Cerebellar nuclear complex (tissue), 1 donor: Measurements from ENCODE around the gene PIK3R5.

Experiments
- DNase-seq, 2 experiments: peaks; one replicate each; lab custom pipeline; 2025; lab: John Stamatoyannopoulos, UW

Gene PIK3R5

DNA sequence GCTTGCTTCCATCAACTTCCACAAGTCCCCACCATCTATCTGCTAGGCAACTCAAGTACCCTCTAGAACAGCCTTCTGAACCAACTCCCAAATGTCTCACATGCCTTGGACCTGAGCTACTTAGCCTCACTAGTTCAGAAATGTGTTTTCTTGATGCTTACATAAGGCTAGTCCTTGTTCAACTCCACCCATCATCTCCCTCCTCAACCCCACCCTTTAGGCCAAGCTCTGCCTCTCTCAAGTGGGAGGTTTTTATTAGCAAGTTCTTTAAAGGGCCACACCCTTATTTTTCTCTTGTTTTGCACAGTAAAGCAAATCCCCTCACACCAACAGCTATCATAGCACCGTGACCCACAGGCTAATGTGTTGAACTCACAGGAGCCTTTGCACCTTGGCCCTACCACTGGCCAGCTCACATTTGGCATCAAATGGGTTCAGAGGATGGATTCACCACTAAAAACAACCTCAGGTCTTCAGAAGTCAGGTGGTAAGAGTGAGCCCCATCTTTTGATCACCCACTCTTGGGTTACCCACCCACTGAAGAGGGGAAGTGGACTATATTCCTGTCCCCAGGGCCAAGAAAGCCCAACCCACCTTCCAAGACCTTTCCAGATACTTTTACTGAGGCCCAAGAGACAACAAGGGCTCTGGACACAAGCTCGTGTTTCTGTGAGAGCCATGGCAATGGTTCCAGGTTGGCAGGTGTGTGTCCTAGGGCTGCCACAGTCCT is 12.2 kb downstream of the PIK3R5 start:
- no peak for DNase-seq

DNA sequence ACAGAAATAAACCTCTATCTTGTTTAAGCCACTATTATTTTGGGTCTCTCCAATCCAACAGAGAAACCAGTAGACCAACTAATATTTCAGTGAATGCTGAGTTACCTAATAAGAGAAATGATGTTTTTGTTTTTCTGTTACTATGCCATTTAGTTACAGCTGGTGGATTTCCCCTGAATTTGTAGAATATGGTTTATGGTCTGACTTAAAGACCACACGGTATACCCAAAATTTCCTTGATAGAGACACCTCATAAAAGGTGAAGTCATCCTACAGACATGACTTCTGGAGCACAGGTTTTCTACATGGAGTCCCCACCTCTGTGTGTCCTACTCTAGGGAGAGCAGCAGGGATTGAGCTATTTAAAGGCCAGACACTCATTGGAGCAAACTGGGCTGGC is 13.3 kb downstream of the PIK3R5 start:
- DNase-seq = no peak

DNA sequence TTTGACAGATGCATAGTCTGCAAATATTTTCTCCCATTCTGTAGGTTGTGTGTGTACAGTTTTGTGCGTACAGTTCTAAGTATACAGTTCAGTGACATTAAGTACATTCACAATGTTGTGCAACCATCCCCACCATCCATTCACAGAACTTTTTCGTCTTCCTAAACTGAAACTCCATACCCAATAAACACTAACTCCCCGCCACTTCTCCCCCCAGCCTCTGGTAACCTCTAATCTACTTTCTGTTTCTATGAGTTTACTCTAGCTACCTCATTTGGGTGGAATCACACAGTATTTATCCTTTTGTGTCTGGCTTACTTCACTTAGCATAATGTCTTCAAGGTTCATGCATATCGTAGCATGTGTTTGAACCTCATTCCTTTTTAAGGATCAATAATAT is 14.3 kb downstream of the PIK3R5 start:
- DNase-seq = no peak

DNA sequence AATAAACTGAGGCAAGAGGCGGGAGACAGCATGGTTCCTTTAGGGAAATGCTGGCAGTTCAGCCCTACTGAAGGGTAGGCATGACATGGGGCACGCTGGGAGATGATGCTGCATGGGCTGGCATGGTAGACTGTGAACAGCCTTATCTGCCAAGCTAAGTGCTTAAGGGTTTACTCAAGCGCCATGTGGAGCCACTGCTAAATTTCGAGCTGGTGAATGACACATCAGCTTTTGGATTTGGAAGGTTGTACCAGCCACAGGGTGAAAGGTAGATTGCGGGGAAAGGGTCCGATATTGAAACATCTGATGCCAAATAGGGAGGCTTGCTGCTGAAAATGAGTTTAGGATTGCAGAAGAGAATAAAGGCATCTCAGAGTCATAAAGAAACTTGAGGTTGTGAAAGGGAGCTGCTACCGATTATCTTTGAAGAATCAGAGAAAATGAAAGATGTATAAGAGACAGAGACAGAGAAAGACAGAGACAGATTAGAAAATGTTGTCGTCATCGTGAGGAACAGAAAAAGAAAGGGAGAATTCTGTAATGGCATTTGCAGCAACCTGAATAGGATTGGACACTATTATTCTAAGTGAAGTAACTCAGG is 16.3 kb downstream of the PIK3R5 start:
- no peak for DNase-seq

DNA sequence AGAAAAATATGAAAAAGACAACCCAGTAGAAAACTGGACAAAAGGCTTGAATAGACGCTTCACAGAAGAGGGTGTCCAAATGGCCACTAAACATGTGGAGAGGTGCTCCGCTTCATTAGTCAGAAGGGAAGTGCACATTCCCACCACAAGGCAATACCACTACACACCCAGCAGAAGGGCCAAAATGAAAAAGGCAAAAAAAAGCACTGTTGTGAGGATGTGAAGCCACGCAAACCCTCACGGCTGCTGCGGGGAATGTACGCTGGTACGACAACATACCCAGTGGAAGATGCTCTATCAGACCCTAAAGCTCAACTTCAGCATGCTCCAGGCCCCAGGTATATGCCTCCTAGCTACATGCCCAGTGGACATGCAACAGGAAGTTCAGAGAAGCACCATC is 17.0 kb downstream of the PIK3R5 start:
- no peak for DNase-seq

DNA sequence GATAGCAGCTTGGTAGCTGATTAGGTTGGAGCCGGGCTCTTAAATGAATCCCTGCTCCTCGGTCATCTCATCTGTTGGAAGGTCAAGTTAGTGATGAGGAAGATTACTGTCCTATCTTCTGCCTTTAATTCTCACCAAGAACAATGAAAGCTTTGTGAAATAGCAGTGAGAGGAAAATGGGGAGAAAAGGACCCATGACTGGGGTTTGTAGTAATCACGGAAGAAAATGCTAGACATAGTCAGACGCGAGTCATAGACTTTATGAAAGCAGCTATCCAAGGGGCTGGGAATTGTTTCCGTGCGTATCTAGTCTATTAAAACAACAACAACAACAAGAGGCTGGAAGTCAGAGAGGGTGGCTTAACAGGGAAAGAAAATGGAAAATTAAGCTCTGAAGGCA is 18.3 kb downstream of the PIK3R5 start:
- no peak for DNase-seq

DNA sequence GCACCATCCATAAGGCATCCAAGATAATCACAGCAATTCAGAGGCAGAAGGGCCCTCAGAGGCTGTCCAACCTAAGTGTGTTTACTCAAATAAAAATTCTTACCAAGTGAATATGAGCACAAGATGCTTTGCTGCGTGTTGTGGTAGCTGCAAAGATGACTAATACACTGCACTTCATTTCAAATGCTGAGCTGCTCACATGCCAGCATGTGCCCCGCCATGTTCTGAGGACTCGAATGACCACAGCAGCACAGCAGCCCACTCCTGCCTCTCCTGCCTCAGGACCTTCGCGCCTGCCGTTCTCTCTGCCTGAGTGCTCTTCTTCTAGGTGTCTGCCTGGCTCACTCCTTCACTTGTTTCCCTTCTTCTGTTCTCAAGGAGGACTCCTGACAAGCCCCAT is 19.0 kb downstream of the PIK3R5 start:
- DNase-seq = no peak

DNA sequence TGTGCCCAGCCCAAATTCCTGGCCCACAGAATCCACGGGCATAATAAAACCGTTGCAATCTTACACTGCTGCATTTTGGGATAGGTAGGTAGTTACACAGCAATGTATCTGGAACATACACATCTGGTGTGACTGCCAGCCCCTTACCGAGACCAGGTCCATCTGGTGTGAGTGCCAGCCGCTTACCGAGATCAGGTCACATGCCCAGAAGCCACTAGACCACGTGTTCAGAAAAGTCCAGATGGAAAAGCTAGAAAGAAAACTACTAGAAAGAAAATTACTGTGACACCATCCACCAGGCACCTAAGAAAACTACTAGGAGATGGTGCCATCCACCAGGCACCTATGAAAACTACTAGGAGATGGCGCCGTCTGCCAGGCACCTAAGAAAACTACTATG is 19.4 kb downstream of the PIK3R5 start:
- no peak for DNase-seq

DNA sequence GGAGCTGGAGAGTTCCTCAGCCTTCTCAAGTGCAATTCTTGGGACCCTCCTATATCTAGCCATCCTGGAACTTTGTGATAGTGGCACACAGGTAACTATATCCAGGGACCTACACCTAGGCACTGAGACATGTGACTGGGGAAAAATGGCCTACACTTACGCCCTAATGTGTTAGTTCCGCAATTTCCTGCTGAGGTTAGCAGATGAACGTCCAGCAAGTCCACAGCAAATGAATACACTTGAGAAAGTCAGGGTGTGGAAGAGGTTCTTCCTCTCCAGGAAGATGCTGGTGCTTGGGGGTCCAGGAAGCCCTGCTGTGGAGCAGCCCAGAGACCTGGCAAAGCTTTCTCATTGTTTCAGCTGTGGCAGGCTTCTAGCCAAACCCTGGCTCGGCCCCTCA is 20.8 kb downstream of the PIK3R5 start:
- DNase-seq = no peak

DNA sequence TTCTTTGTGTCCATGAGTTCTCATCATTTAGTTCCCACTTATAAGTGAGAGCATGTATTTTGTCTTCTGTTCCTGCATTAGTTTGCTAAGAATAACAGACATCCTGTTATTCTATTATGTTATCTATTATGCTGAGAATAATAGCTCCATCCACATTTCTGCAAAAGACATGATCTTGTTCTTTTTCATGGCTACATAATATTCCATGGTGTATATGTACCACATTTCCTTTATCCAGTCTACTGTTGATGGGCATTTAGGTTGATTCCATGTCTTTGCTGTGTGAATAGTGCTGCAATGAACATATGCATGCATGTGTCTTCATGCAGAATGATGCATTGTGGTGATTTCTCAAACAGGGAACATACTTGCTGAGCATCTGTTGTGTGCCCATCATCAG is 21.4 kb downstream of the PIK3R5 start:
- DNase-seq = no peak

DNA sequence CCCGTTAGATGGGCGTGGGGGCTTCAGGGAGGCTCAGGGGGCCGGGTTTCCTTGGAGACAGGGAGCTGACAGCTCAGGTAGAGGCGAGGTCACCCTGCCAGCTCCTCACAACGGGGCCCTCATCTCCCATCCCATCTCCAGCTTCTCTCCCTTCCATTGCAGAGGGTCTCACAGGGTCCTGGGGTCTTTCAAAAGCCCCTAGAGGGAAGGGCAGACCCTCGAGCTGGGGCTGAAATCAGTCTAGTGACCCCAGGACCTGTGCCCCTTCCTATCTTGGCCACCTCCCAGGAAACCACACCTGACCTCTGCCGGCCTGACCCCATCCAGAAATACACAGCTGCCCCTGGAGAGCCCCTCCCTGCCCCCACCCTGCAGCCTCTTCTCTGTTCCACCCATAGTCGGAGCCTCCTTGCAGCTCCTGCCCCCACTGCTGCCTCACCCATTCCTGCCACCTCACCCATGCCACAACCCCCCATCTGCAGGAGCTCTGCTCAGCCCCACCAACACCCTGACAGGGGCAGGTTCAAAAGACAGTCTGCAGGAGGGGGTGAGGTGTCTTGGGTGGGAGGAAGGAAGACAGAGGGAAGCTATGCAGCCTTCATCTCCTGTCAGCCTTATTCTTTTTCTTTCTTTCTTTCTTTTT is 23.4 kb downstream of the PIK3R5 start:
- DNase-seq = no peak

DNA sequence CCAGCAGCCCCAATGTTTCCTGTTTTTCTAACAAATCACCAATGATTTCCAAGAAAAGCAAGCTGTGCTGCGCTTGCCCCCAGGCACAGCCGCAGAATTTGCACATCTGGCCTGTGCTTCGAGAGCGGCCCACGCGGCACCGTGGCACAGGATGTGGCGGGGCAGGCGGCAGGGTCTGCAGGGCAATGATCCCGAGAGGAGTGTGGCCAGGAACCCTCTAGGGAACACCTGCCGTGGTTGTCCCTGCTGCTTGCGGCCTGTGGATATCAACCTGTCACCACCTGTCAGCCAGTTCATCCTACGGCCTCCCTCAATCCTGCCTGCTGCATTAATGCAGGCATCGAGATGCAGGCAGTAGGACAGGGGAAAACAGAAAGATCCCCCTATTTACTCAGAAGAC is 24.0 kb downstream of the PIK3R5 start:
- no peak for DNase-seq

DNA sequence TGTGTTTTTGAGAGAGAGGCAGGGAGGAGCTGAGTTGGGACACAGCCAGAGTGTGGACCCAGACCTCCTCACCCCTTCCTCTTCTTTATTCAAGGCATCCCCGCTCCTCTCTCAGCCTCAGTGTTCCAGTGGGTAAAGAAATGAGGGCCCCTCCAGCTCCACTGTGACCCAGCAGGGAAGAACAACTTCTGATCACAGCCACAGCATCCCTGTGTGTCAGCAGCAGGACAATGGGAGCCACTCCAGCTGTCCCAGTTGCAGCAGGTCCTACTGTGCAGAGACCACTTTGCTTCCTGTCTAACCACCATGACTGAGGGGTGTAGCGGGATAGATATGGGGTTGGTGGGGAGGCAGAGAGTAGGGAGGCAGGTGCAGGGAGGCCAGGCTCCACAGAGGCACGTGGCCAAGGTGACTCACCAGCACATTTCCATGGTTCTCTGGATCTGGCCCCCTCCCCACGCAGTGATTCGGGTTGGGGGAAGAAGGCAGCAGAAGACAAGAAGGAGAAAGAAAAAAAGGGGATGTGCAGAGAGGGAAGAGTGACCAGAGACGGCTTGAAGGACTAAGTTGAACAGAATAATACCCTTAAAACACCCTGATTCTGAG is 24.5 kb downstream of the PIK3R5 start:
- no peak for DNase-seq

DNA sequence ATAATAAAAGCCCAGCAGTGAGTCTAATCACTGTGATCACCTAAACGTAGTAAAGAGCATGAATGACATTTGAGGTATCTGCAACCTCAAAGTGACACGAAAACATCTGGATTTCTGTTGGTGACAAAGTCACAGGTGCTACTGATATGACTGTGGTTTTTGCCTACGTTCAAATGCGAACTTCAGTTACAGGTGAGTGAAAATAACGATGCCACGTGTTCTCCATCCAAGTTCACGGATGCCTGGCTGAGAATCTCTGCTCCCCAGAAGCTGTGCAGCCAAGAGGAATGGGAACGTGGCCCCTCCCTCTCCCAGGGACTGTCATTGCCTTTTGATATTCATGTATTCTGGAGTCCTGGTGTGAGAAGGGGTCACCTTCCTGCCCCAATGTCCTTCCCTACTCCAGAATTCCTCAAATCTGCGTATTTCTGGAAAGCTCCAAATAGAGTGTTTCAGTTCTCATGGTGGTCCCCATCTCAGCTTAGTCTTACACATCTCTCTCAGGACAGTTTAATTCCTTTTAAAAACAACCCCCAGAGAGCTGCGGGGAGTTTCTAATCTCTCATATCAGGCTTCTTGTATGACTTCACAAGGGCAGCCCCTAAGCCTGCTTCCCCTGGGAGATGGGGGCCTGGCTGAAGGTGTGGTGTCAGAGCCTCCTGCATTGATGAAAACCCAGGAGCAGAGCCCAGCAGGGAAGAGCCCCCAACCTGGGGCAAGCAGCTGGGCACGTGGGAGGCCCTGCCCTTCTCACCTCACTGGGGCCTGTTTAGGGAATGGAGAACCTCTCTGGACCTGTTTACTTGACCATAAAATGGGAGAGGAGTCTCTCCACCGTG is 25.8 kb downstream of the PIK3R5 start:
- no peak for DNase-seq

DNA sequence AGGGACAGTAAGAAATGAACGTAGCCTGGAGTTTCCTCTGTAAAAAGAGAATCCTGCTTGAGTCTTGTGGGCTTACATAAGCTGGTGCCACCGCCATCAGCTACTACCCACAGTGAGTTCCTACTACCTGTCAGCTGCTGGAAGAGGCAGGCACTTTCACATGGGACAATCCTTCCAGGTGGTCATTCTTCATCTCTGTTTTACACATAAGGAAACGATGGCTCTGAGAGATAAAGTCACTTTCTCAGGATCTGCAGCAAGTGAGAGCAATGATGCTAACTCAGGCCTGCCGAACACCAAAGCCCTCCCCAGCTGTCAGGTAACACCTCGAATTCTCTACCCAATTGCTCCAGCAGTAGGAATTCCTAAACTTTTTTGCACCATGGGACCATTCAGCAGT is 26.6 kb downstream of the PIK3R5 start:
- no peak for DNase-seq

DNA sequence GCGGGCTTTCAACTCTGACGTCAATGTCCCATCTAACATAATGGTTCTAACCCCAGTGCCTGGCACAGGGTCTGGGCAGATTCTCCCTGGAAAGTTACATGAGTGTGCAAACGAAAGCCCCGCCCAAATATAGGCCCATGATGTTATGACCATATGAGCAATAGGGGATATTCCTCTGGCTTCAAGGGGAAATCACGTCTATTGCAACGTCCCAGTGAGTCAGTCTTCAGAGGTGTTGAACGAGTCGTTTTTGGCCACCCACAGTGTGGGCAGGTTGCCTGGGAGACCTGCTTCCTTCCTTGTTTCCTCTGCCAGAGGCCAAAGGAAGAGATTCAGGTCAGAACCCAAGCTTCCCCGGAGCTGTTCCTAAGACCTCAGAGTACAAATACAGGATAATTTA is 30.3 kb downstream of the PIK3R5 start:
- DNase-seq = no peak

DNA sequence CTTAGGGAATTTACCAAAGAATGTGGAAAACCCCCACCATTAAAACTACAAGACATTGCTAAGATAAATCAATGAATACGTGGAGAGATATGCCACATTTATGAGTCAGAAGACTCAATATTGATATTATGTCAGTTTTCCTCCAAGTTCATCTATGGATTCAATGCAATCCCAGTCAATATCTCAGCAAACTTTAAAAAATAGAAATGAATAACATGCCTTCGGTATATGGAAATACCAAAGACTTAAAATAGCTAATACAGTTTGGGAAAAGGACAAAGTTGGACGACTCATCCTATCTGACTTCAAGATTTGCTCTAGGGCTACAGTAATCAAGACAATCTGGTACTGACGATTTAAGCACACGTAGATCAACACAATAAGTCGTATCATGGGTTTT is 31.2 kb downstream of the PIK3R5 start:
- DNase-seq = no peak

DNA sequence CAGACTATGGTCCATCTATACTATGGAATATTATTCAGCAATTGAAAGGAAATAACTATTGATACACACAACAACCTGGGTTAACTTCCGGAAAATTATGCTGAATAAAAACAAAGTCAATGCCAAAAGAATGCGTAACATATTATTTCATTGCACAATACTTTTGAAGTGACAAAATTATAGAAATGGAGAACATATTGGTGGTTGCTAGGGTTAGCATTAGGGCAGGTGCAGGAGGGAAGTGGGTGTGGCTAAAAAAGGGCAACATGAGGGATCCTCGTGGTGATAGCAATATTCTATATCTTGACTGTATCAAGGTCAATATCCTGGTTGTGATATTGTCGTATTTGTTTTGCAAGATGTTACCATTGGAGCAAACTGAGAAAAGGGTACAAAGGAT is 34.9 kb downstream of the PIK3R5 start:
- DNase-seq = no peak

DNA sequence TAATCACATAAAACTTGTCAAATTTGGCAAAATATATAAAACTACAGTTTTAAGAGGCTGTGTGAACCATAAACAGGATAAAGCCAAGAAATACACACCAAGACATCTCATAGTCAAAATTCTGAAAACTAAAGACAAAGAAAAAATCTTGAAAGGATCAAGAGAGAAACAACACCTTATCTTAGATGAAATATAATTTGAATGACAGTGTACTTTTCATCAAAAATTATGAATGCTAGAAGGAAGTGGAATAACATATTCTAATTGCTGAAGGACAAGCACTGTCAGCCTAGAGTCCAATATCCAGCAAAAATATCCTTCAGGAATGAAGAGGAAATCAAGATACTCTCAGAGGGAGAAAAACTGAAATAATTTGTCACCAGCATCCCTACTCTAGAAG is 37.2 kb downstream of the PIK3R5 start:
- DNase-seq = no peak

DNA sequence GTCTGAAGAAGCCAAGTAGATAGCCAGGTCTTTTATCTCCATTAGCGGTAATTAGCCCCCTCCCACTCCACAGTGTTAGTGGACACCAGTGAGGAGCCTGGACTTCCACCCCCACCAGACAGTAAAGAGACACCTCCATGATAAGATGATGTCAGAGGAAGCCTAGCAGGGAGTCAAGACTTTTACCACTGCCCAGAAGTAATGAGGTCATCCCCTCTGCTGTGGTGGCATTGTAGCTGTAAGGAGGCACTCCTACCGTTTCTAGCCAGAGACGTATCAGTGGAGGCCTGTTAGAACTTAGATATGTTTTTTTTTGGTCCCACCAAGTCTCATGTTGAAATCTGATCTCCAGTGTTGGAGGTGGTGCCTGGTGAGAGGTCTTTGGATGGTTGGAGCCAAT is 38.1 kb downstream of the PIK3R5 start:
- no peak for DNase-seq

DNA sequence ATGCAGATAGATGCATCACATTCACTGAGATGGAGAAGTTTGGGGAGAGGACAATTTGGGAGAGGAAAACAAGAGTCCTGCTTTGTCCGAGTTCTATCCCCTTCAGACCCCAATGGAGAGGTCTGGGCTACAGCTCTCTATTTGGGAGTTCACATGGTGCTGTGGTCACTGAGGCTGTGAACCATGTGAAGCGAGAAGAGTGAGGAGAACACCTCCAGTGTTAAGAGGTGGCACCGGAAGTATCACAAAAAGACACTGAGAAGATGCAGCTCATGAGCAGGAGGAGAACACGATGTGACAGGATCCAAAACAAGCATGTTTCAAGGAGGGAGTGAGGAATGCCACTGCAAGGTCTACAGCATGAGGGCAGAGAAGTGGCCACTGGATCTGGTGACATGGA is 39.7 kb downstream of the PIK3R5 start:
- DNase-seq = no peak

DNA sequence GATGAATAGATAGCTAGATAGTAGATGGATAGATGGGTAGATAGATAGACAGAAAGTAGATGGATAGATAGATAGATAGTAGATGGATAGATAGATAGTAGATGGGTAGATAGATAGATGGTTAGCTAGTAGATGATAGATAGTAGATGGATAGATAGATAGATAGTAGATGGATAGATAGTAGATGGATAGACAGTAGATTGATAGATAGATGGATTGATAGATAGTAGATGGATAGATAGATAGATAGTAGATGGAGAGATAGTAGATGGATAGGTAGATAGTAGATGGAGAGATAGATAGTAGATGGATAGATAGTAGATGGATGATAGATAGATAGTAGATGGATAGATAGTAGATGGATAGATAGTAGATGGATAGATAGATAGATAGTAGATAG is 40.4 kb downstream of the PIK3R5 start:
- no peak for DNase-seq
